AG10803 (cell line): ENCODE data around the gene GALNT10.

Experiments
- DNase-seq: peaks from one replicate; pipeline ENCODE4 v3.0.0; 2010; ENCODE audit warnings: low read depth
- H3K4me3 ChIP-seq: 2 replicates; pipeline ENCODE4 v1.5.1; 2011; ENCODE audit warnings: mild to moderate bottlenecking, low read length, control low read depth
- TF ChIP-seq, protein P1 (sequence below): conservative IDR thresholded peaks from 2 replicates; pipeline ENCODE4 v1.5.1; 2011; ENCODE audit warnings: mild to moderate bottlenecking, low read length, control low read depth, inconsistent platforms

The GALNT10 gene

GRCh38 chr5:154199263-154199662, 8.7 kb downstream of the GALNT10 start:
- DNase-seq: no peak
- no peak overlapping the region for H3K4me3 ChIP-seq
- TF ChIP-seq, protein P1, sequence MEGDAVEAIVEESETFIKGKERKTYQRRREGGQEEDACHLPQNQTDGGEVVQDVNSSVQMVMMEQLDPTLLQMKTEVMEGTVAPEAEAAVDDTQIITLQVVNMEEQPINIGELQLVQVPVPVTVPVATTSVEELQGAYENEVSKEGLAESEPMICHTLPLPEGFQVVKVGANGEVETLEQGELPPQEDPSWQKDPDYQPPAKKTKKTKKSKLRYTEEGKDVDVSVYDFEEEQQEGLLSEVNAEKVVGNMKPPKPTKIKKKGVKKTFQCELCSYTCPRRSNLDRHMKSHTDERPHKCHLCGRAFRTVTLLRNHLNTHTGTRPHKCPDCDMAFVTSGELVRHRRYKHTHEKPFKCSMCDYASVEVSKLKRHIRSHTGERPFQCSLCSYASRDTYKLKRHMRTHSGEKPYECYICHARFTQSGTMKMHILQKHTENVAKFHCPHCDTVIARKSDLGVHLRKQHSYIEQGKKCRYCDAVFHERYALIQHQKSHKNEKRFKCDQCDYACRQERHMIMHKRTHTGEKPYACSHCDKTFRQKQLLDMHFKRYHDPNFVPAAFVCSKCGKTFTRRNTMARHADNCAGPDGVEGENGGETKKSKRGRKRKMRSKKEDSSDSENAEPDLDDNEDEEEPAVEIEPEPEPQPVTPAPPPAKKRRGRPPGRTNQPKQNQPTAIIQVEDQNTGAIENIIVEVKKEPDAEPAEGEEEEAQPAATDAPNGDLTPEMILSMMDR: no peak

GRCh38 chr5:154199671-154200220, 9.2 kb downstream of the GALNT10 start:
- TF ChIP-seq, protein P1: no peak
- DNase-seq: no peak

DNA sequence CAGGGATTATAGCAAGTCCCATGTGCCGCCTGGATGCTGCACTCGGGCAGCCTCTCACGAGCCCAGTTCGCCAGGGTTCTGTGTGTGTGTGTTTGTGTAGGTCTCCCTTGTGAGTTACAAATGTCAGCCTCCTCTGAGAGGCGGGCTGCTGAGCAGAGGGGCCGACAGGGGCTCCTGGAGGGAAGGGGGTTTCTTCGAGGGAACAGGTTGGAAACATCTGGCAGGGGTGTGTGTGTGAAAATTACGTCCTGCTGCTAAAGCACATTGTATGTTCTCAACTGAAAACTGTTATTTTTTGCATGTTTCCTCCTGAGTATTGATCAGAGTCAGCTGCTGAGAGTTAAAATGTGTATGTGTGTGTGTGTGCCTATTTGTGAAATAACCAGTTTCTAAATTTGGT, 9.7 kb downstream of the GALNT10 start:
- DNase-seq: no peak

More at GRCh38 chr5:154199671-154200220, 9.2 kb downstream of the GALNT10 start:
- no peak overlapping the region for H3K4me3 ChIP-seq

GRCh38 chr5:154201108-154201769, 10.7 kb downstream of the GALNT10 start:
- no peak for DNase-seq
- no peak overlapping the region for H3K4me3 ChIP-seq
- TF ChIP-seq, protein P1: no peak

More for the DNA sequence above, 9.7 kb downstream of the GALNT10 start:
- no peak overlapping the region for H3K4me3 ChIP-seq
- TF ChIP-seq, protein P1: no peak

DNA sequence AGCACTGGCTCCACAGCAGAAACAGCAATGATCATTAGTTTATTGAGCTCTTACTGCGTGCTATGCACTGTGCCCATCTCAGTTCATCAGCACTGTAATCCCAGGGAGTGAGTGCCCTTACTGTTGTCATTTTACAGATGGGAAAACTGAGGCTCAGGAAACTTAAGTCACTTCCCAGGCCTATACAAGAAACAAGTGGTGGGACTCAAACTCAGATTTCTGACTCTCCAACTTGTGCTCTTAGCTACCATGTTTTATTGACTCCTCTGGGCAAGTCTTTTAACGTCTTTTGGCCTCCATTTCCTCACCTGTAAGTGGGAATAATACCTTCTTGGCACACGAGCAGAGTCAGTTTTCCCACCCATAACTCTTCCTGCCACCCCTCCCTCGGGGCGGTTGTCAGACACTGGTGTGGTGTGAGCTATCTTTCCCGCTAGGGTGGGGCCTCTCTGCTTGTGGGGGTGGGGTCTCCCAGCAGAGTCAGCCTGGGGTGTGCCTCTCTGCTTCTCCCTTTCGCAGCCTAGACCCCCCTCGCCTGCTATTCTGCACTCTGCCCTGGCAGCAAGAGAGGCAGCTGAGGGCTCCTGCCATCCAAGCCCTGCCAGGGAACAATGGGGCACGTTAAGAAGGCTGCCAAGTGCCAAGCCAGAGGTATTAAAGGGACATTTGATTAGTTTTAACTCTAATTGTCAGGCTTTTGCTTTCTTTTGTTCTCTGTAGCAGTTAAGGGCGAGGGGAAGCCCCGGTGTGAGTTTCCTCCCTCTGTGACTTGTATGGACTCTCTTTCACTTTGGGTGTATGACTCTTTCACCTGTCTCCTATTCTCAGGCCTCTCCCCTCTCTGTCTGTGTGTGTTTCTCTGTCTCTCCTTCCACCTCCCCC, 12.1 kb downstream of the GALNT10 start:
- TF ChIP-seq, protein P1: no peak
- no peak for DNase-seq

GRCh38 chr5:154203798-154204578, 13.5 kb downstream of the GALNT10 start:
- no peak overlapping the region for H3K4me3 ChIP-seq
- TF ChIP-seq, protein P1: no peak
- no peak for DNase-seq

More for the DNA sequence above, 12.1 kb downstream of the GALNT10 start:
- H3K4me3 ChIP-seq: no peak overlapping the region
